NCI-H1105 (cell line): ENCODE results near the gene CADM4.

Source experiments
- DNase-seq: peaks from one replicate; lab custom pipeline; 2025; lab: John Stamatoyannopoulos, UW

CADM4 gene

DNA sequence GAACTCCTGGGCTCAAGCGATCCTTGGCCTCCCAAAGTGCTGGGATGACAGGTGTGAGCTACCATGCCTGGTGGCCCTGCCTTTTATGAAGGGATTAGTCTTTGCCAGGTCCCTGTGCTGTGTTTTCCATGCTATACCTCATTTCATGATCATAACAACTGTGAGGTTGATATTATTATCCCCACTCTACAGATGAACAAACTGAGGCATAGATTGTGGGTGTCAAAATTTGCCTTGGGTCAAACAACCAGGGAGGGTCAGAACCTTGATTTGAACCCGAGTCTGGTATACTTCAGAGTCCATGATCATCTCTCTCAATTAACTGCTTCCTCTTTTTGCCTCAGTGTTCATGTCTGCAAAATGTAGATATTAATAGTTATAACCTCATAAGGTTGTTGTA is 57.2 kb downstream of the CADM4 start:
- no peak for DNase-seq

GRCh38 chr19:43581467-43581866 is 58.2 kb downstream of the CADM4 start:
- DNase-seq, result no peak

GRCh38 chr19:43578787-43579186 is 60.9 kb downstream of the CADM4 start:
- DNase-seq, result no peak

- DNase-seq, result no peak
Measured at GRCh38 chr19:43575955-43576878, 63.4 kb downstream of the CADM4 start.

DNA sequence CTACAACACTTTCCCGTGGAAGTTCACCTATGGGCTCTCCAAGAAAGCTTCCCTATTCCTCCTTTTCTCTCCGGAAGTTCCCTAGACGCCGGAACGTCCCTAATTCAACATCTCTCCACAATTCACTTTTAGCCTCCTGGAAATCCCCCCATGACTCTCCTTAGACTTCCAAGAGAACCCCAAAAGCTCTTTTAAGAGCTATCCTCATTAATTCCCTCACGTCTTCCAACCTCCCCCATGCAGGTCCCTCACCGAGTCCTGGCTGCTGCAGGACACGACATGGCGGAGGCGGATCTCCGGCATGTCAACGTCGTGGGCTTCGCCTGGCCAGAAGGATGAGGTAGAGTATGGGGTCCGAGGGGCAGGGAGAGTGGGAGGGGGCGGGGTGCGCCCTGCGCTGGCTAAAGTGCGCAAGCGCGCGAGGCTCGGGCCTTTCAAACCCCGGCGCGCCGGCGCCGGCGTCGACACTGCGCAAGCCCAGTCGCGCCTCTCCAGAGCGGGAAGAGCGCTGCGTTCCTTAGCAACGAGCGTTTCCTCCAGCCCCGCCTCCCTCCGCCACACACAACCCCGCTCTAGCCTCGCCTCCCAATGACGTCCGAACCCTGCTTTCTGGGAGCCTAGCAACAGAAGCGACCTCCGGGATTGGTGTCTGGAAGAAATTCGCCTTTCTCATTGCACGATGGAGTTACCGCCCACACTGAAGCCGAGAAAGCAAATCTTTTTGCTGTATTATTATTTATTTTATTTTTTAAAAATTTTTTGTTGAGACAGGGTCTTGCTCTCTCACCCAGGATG is 64.3 kb downstream of the CADM4 start, which contains the start of the genes PINLYP and XRCC1:
PINLYP (plus strand) TSS at position 646 of the 795 bp plus-strand sequence. CDS start 1,391 bp downstream, outside the sequence.
XRCC1 (minus strand) TSS at position 372 of the 795 bp plus-strand sequence; CDS start at position 303, 69 bp downstream.
- DNase-seq, result peak; percentile 99

GRCh38 chr19:43574424-43575155 is 65.1 kb downstream of the CADM4 start:
- no peak for DNase-seq
